Measurements from ENCODE around the gene ACP7.

ACP7 gene

DNA sequence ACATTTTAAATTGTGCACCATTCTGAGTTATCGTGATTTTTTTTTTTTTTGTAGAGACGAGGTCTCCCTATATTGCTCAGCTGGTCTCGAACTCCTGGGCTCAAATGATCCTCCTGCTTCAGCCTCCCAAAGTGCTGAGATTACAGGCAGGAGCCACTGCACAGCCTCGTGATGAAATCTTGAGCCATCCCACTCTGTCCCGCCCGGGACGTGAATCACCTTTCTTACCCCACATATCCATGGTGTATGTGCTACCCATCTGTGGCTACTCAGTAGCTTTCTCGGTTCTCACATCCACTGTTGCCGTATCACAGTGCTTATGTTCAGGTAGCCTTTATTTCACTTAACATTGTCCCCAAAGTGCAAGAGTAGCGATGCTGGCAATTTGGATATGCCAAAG, 67.9 kb downstream of the ACP7 start:
- DNase-seq: no peak

DNA sequence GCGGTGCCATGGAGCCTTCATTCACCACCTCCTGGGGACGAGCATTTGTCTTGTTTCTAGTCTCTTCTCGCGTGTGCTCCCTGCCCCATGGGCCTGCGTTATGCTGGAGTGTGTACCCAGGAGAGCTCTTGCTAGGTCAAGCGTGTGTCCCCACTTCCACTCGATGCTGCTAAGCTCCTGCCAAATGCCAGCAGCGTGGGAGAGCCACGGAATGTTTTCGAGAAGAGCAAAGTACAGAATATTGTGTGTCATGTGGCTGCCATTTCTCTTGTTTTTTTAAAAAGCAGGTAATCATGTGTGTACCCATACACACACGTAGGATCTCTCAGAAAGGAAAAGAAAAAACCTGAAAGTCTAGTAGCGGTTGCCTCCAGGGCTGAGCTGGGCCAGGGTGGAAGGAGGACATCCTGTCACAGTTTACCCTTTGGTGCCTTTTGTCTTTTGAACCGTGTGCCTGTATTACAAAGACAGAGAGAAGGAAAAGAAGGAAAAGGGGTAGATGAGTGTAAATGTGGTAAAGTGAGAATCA, 70.0 kb downstream of the ACP7 start:
- DNase-seq: no peak

- no peak for DNase-seq
Observed at GRCh38 chr19:39154629-39155100, 70.5 kb downstream of the ACP7 start.

GRCh38 chr19:39155114-39155700, 71.0 kb downstream of the ACP7 start:
- no peak for DNase-seq

GRCh38 chr19:39155741-39156140, 71.6 kb downstream of the ACP7 start:
- DNase-seq: no peak

- peak; percentile 16 for DNase-seq
Observed at GRCh38 chr19:39156326-39157230, 72.4 kb downstream of the ACP7 start.

DNA sequence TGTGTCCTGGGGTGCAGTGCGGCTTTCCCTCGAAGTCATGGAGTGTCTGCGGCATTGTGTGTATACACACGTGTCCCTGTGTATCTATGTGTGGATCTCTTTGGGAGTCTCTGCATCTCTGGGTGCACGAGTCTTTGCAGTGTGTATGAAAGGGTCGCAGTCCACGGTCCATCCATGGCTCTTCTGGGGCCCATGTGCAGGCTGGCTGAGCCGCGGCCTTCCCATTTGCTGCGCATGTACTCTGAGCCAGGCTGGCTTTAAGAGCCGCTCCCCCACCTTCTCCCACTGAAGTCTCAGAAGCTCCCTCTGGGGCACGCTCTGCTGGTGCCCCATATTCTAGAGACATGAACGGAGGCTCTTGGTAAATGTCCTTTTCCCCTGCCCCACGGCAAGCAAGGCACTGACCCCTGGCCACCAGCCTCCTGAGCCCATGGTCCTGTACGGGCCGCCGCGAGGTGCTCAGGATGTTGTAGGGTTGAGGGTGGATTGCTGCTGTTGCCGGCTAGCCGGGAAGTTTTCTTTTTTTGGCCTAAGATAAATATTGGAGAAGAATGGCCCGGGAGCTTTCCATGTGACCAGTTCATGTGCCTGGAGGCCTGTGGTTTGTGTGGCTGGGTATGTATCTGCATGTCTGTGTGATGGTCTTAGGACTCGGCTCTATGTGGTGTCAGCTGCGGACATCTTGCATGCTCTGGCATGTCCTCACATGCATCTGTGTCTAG, 73.3 kb downstream of the ACP7 start:
- no peak for DNase-seq

- no peak for DNase-seq
Observed at GRCh38 chr19:39157997-39158389, 73.8 kb downstream of the ACP7 start.

DNA sequence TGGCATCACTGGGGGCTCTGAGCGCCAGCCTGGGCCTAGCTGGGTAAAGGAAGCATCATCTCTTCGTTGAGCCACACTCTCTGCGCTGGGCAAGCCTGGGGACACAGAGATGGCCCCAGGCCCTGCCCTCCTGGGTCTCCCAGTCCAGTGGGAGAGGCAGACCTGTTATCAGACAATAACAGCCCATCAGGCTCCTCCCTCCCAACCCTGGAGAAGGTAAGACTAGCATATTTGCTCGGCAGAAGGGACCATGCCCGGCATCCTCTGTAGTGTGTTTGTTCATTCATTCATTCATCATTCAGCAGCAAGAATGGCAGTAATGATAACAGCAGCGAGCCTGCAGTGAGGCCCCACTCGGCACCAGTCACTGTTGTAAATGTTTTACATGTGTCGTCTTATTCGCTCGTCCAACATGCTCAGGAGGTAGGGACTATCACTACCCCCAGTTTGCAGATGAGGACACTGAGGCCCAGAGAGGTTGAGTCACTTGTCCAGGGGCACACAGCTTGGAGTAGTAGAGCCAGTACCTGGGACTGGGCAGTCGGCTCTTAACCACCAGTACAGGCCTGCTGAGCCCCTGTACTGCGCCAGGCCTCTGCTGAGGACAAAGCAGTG, 74.6 kb downstream of the ACP7 start:
- no peak for DNase-seq

DNA sequence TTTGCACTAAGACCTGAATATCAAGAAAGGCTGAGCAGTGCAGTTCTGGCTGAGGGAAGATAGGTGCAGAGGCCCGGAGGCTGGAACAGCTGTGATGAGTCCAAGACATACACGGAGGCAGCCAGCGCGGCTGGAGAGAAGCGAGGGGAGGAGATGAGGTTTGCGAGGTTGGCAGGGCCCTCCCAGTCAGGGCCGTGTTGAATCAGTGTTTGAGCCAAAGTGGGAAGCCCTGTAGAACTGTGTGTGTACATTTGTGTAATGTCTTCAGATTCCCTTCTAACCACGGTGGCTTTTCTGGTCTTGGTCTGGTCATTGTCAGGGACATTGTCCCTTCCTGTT, 76.3 kb downstream of the ACP7 start:
- DNase-seq: peak; percentile 20
